GM19240 (cell line): Measurements from ENCODE around the gene IL3RA.
"Not testable (repeated sequence)": the region's sequence is repeated elsewhere in the genome, so short reads cannot be mapped to it uniquely, and the experiment has no call there.

Experiments used
- DNase-seq: peaks from one replicate; pipeline ENCODE4 v3.0.0; 2011; ENCODE audit warnings: low spot score; ENCODE audit not compliant: insufficient read length

IL3RA gene

GRCh38 chrX:1330605-1331004 lies 6.0 kb upstream of the IL3RA start:
- no peak for DNase-seq

GRCh38 chrX:1332433-1332832 lies 4.2 kb upstream of the IL3RA start:
- not testable (repeated sequence) for DNase-seq

- no peak for DNase-seq
These were observed 1.7 kb upstream of the IL3RA start for GRCh38 chrX:1334854-1335253.

- no peak for DNase-seq
These were observed 579 bp downstream of the IL3RA start for GRCh38 chrX:1336948-1337779.

- DNase-seq = no peak
These were observed 5.1 kb downstream of the IL3RA start for GRCh38 chrX:1341545-1342184.

- DNase-seq = not testable (repeated sequence)
These were observed 13.0 kb downstream of the IL3RA start for GRCh38 chrX:1349606-1350005.

GRCh38 chrX:1351981-1352714 lies 15.6 kb downstream of the IL3RA start:
- DNase-seq = no peak

- no peak for DNase-seq
These were observed 17.7 kb downstream of the IL3RA start for GRCh38 chrX:1354036-1355019.

GRCh38 chrX:1355131-1356046 lies 18.8 kb downstream of the IL3RA start:
- DNase-seq = no peak

GRCh38 chrX:1357993-1358392 lies 21.4 kb downstream of the IL3RA start:
- DNase-seq = no peak

GRCh38 chrX:1358793-1359476 lies 22.4 kb downstream of the IL3RA start:
- no peak for DNase-seq

- no peak for DNase-seq
These were observed 22.9 kb downstream of the IL3RA start for GRCh38 chrX:1359477-1359873.

- no peak for DNase-seq
These were observed 23.6 kb downstream of the IL3RA start for GRCh38 chrX:1360171-1360570.

GRCh38 chrX:1361275-1361674 lies 24.7 kb downstream of the IL3RA start:
- DNase-seq = no peak

- no peak for DNase-seq
These were observed 25.3 kb downstream of the IL3RA start for GRCh38 chrX:1361910-1362309.

GRCh38 chrX:1366363-1366762 lies 29.8 kb downstream of the IL3RA start:
- DNase-seq = not testable (repeated sequence)

- DNase-seq = no peak
These were observed 31.8 kb downstream of the IL3RA start for GRCh38 chrX:1368385-1368698.

GRCh38 chrX:1378306-1378759 lies 41.7 kb downstream of the IL3RA start:
- DNase-seq = no peak

GRCh38 chrX:1380672-1381233 lies 44.2 kb downstream of the IL3RA start:
- no peak for DNase-seq
